Measurements from ENCODE around the gene REXO1. TPM values are rescaled to one million over a fixed set of nuclear protein-coding genes. Genes with fewer than 3 reads are reported as not detected.

The REXO1 gene
- total RNA-seq, 2 donors from 2014 or later, result 42.0 to 51.7 TPM

- peak; percentile 98 for DNase-seq
- no peaks in the 10 kb centered on the region for H3K27me3 ChIP-seq
- peak overlapping the region; percentile 48 for H3K4me3 ChIP-seq
- H3K9ac ChIP-seq (ENCODE audit: low read depth in 2 of 2, low read length in 2 of 2), result peak overlapping the region; percentile 58 to 71
- intact Hi-C loops (cut with DNase I), result no loop called here
- H3K27ac ChIP-seq, result peak overlapping the region; percentile 67
- peaks cover 13% of the 10 kb centered on the region for H3K4me1 ChIP-seq
- no peaks in the 10 kb centered on the region for H3K36me3 ChIP-seq
- TF ChIP-seq CTCF (IDR thresholded peaks at IDR 0.05), result peak; percentile 42
- no peaks in the 10 kb centered on the region for H3K9me3 ChIP-seq
These were observed 35.7 kb downstream of the REXO1 start for GRCh38 chr19:1812426-1813191.

- intact Hi-C loops (cut with DNase I), result no loop called here
- H3K9ac ChIP-seq (ENCODE audit: low read depth in 2 of 2, low read length in 2 of 2), result peak within 1 kb of the TSS; percentile 58 to 71
- peak within 1 kb of the TSS; percentile 48 for H3K4me3 ChIP-seq
- H3K27me3 ChIP-seq, result no peaks in the 10 kb centered on the region
- no peaks in the 10 kb centered on the region for H3K9me3 ChIP-seq
- DNase-seq, result no peak
- peaks cover 13% of the 10 kb centered on the region for H3K4me1 ChIP-seq
- no peaks in the 10 kb centered on the region for H3K36me3 ChIP-seq
- peak within 1 kb of the TSS; percentile 67 for H3K27ac ChIP-seq
- TF ChIP-seq CTCF (IDR thresholded peaks at IDR 0.05), result no peak
These were observed 36.3 kb downstream of the REXO1 start, which contains the start of gene ATP8B3 for GRCh38 chr19:1811942-1812425. Gene ATP8B3 (minus strand): TSS chr19:1812276. CDS start chr19:1811736, 540 bp downstream.

GRCh38 chr19:1811472-1811894, 36.8 kb downstream of the REXO1 start:
- Histone ChIP-seq H3K9ac (ENCODE audit: low read depth in 2 of 2, low read length in 2 of 2) (peak overlapping the region in 1 of 2 donors; percentile 35), H3K27ac (no peak overlapping the region)
- DNase-seq, result peak; percentile 67

GRCh38 chr19:1810439-1811160, 37.7 kb downstream of the REXO1 start:
- Histone ChIP-seq H3K36me3 (no peaks in the 10 kb centered on the region), H3K27ac (no peak overlapping the region), H3K4me3 (no peak overlapping the region), H3K9me3 (no peaks in the 10 kb centered on the region), H3K27me3 (no peaks in the 10 kb centered on the region), H3K4me1 (peaks cover 13% of the 10 kb centered on the region), H3K9ac (ENCODE audit: low read depth in 2 of 2, low read length in 2 of 2) (no peak overlapping the region)
- peak; percentile 18 for DNase-seq
- intact Hi-C loops (cut with DNase I), result no loop called here
- no peak for TF ChIP-seq CTCF (IDR thresholded peaks at IDR 0.05)

More at GRCh38 chr19:1811472-1811894, 36.8 kb downstream of the REXO1 start:
- Histone ChIP-seq H3K36me3 (no peaks in the 10 kb centered on the region), H3K4me1 (peaks cover 13% of the 10 kb centered on the region), H3K9me3 (no peaks in the 10 kb centered on the region), H3K27me3 (no peaks in the 10 kb centered on the region), H3K4me3 (peak overlapping the region; percentile 48)
- intact Hi-C loops (cut with DNase I), result no loop called here
- no peak for TF ChIP-seq CTCF (IDR thresholded peaks at IDR 0.05)

GRCh38 chr19:1809678-1810077, 38.6 kb downstream of the REXO1 start:
- Histone ChIP-seq H3K27ac (no peak overlapping the region), H3K9me3 (no peaks in the 10 kb centered on the region), H3K4me1 (peaks cover 13% of the 10 kb centered on the region), H3K27me3 (no peaks in the 10 kb centered on the region), H3K4me3 (no peak overlapping the region), H3K9ac (ENCODE audit: low read depth in 2 of 2, low read length in 2 of 2) (no peak overlapping the region), H3K36me3 (no peaks in the 10 kb centered on the region)
- no peak for DNase-seq
- TF ChIP-seq CTCF (IDR thresholded peaks at IDR 0.05), result no peak
- intact Hi-C loops (cut with DNase I), result no loop called here
